HepG2 (cell line): ENCODE measurements around the gene TMEM200B. TPM values are rescaled to one million over a fixed set of nuclear protein-coding genes. Genes with fewer than 3 reads are reported as not detected.

ENCODE experiments used
- ATAC-seq: fragments of 200-7000 bp; cut with Tn5 transposase; 3 replicates; pipeline ENCODE4 v1.9.1; 2020; ENCODE audit warnings: mild to moderate bottlenecking, moderate library complexity
- BruUV-seq: library from RNA; stranded (reverse); fragments of 400-500 nt; replicated peaks from 2 replicates; lab custom pipeline; 2021; lab: Mats Ljungman, UMichigan
- CTCF ChIA-PET: fragments of 300-600 bp; formaldehyde crosslinking; extraction: SDS; loops from one replicate; lab custom pipeline; 2021; ENCODE audit warnings: low total read pairs, inconsistent platforms, low intra/inter-chr PET ratio; lab: Yijun Ruan, JAX
- POLR2A ChIA-PET: fragments of 350-600 bp; sonication (Branson Sonifier 250); formaldehyde crosslinking; loops from one replicate; lab custom pipeline; 2020; ENCODE audit warnings: antibody characterized with exemption, inconsistent platforms; lab: Yijun Ruan, JAX
- DNase-seq: peaks from one replicate; pipeline ENCODE4 v3.0.0-alpha.2; 2015; ENCODE audit warnings: low spot score
- FAIRE-seq: peaks from 3 replicates; lab custom pipeline; 2011; peaks lifted over from hg19 to GRCh38; lab: Jason Lieb, UNC
- H2AFZ ChIP-seq: one replicate; pipeline ENCODE4 v1.6.1; 2011; ENCODE audit warnings: low read length, inconsistent platforms
- H3K27ac ChIP-seq: fragments of 300-600 bp; 3 replicates; pipeline ENCODE4 v1.8.0; 2011; ENCODE audit warnings: mixed run types, mild to moderate bottlenecking, mixed read lengths, low read length, inconsistent platforms; ENCODE audit not compliant: insufficient read depth; ENCODE audit errors: extremely low read length
- H3K27me3 ChIP-seq, 2 experiments: fragments of 200-600 bp in 1 of 2; 2 replicates in 1 of 2; 3 replicates in 1 of 2; pipeline versions ENCODE4 v1.6.0 to v1.8.0; 2011; ENCODE audit warnings: low read length in 2 of 2, mild to moderate bottlenecking in 2 of 2, moderate library complexity in 2 of 2, inconsistent platforms in 1 of 2; ENCODE audit not compliant: insufficient read depth in 2 of 2, control insufficient read depth in 1 of 2
- H3K36me3 ChIP-seq, 2 experiments: fragments of 200-600 bp in 1 of 2; replicated peaks in 1 of 2; 2 replicates in 1 of 2; 3 replicates in 1 of 2; pipeline versions ENCODE4 v1.5.1 to v1.8.0; 2011; ENCODE audit warnings: low read length in 2 of 2, inconsistent platforms in 1 of 2; ENCODE audit not compliant: insufficient read depth in 2 of 2, control insufficient read depth in 1 of 2
- H3K4me1 ChIP-seq: 2 replicates; pipeline ENCODE4 v1.5.1; 2012; ENCODE audit warnings: low read length, inconsistent platforms; ENCODE audit not compliant: insufficient read depth
- H3K4me2 ChIP-seq: 2 replicates; pipeline ENCODE4 v1.6.0; 2011; ENCODE audit warnings: low read depth, low read length, inconsistent platforms
- H3K4me3 ChIP-seq, 3 experiments: fragments of 200-600 bp in 1 of 3; sonication (generic), shearing (Covaris generic) in 1 of 3; replicated peaks in 1 of 3; 2 replicates each; pipeline ENCODE4 v1.5.1; 2011 to 2016; ENCODE audit warnings: low read length in 3 of 3, inconsistent platforms in 2 of 3, low read depth in 2 of 3, mild to moderate bottlenecking in 2 of 3, control low read depth in 1 of 3, mixed read lengths in 1 of 3; ENCODE audit not compliant: insufficient read depth in 1 of 3
- H3K79me2 ChIP-seq: one replicate; pipeline ENCODE4 v1.6.1; 2011; ENCODE audit warnings: low read length, inconsistent platforms; ENCODE audit not compliant: insufficient read depth
- H3K9ac ChIP-seq: 2 replicates; pipeline ENCODE4 v1.6.0; 2011; ENCODE audit warnings: mild to moderate bottlenecking, low read depth, low read length, inconsistent platforms; ENCODE audit not compliant: insufficient read depth
- H3K9me3 ChIP-seq: 2 replicates; pipeline ENCODE4 v1.5.1; 2012; ENCODE audit warnings: mild to moderate bottlenecking, low read length
- H4K20me1 ChIP-seq: 2 replicates; pipeline ENCODE4 v1.6.0; 2011; ENCODE audit warnings: inconsistent platforms, mild to moderate bottlenecking, low read length, moderate library complexity; ENCODE audit not compliant: insufficient read depth
- BRD4 ChIP-seq: sonication (generic); formaldehyde crosslinking; IDR thresholded peaks from 2 replicates; pipeline ENCODE4 v1.4.0; 2020; ENCODE audit warnings: missing genetic modification reagents
- CEBPG ChIP-seq: IDR thresholded peaks from 2 replicates; pipeline ENCODE4 v1.6.1; 2016
- GABPA ChIP-seq, 2 experiments: IDR thresholded peaks; 2 replicates each; pipeline ENCODE4 v1.6.1; 2011 to 2016; ENCODE audit warnings: low read depth in 2 of 2, low read length in 1 of 2, missing biosample characterization in 1 of 2, missing genetic modification characterization in 1 of 2
- MATR3 ChIP-seq: sonication (generic); formaldehyde crosslinking; IDR thresholded peaks from 2 replicates; pipeline ENCODE4 v1.4.0; 2020; ENCODE audit warnings: missing genetic modification reagents
- MIXL1 ChIP-seq: IDR thresholded peaks from 2 replicates; pipeline ENCODE4 v1.6.1; 2016
- NFKB2 ChIP-seq: sonication (generic); formaldehyde crosslinking; IDR thresholded peaks from 2 replicates; pipeline ENCODE4 v1.4.0; 2020; ENCODE audit warnings: missing genetic modification reagents, borderline replicate concordance
- PBX2 ChIP-seq: IDR thresholded peaks from 2 replicates; pipeline ENCODE4 v1.6.1; 2016; ENCODE audit warnings: control low read depth
- PHF20 ChIP-seq: sonication (generic); formaldehyde crosslinking; IDR thresholded peaks from 2 replicates; pipeline ENCODE4 v1.5.0; 2020; ENCODE audit warnings: mild to moderate bottlenecking, missing genetic modification reagents
- PTBP1 ChIP-seq: fragments of 200-400 bp; formaldehyde crosslinking; IDR thresholded peaks from 2 replicates; pipeline ENCODE4 v1.6.1; 2018; ENCODE audit warnings: low read length, low read depth; ENCODE audit not compliant: poor library complexity, severe bottlenecking
- SNAPC4 ChIP-seq: sonication (generic); formaldehyde crosslinking; IDR thresholded peaks from 2 replicates; pipeline ENCODE4 v1.4.0; 2020; ENCODE audit warnings: mild to moderate bottlenecking, missing genetic modification reagents
- ZBTB7A ChIP-seq: sonication (generic); formaldehyde crosslinking; IDR thresholded peaks from 2 replicates; pipeline ENCODE4 v1.8.0; 2022; ENCODE audit warnings: mild to moderate bottlenecking, missing genetic modification reagents
- ZNF230 ChIP-seq: sonication (generic); formaldehyde crosslinking; IDR thresholded peaks from 2 replicates; pipeline ENCODE4 v1.4.0; 2020; ENCODE audit warnings: mild to moderate bottlenecking, missing genetic modification reagents
- ZNF362 ChIP-seq: sonication (generic); formaldehyde crosslinking; IDR thresholded peaks from 2 replicates; pipeline ENCODE4 v1.4.0; 2020; ENCODE audit warnings: missing genetic modification reagents, mild to moderate bottlenecking, borderline replicate concordance
- ZNF503 ChIP-seq: sonication (generic); formaldehyde crosslinking; IDR thresholded peaks from 2 replicates; pipeline ENCODE4 v1.4.0; 2020; ENCODE audit warnings: missing genetic modification reagents
- ZSCAN12 ChIP-seq: sonication (generic); formaldehyde crosslinking; IDR thresholded peaks from 2 replicates; pipeline ENCODE4 v1.9.0; 2021; ENCODE audit warnings: mild to moderate bottlenecking, missing genetic modification reagents
- ZSCAN30 ChIP-seq: sonication (generic); formaldehyde crosslinking; IDR thresholded peaks from 2 replicates; pipeline ENCODE4 v1.5.0; 2020; ENCODE audit warnings: mild to moderate bottlenecking, missing genetic modification reagents
- WGBS: methylation state at CpG from one replicate; pipeline ENCODE4 v1.1.6; 2017; ENCODE audit warnings: low lambda C conversion rate; 5-methylcytosine and 5-hydroxymethylcytosine counted together
- in situ Hi-C: cut with HindIII; loops from 2 replicates; pipeline ENCODE4 v1.10.0; 2017; ENCODE audit warnings: low pct_unique_long_range_greater_than_20kb; ENCODE audit not compliant: extremely low pct_ligation_motif_present
- intact Hi-C: fragments of 100-400 bp; cut with micrococcal nuclease; formaldehyde crosslinking; loops from one replicate; pipeline ENCODE4 v1.10.0; 2022; ENCODE audit not compliant: unreplicated experiment
- polyA plus RNA-seq, 8 experiments: library from polyadenylated mRNA; depleted of rRNA in 3 of 8; stranded (reverse) in 7 of 8; unstranded in 1 of 8; fragments of >200 nt; fragmentation: Illumina TruSeq in 4 of 8; extraction: Trizol in 4 of 8; gene quantifications; 2 replicates each; pipeline versions ENCODE4 v1.2.1 to v1.2.3, GENCODE V29; 2011 to 2016; ENCODE audit warnings: low read depth in 4 of 8, missing spikeins in 1 of 8, mixed read lengths in 1 of 8; ENCODE audit not compliant: insufficient read depth in 1 of 8
- total RNA-seq, 5 experiments: library from RNA; depleted of rRNA; stranded (reverse); fragments of >200 nt; fragmentation: Illumina TruSeq; extraction: Trizol; gene quantifications; 2 replicates each; pipeline ENCODE4 v1.2.3, GENCODE V29; 2016; ENCODE audit warnings: low read depth in 1 of 5

TMEM200B gene
- total and polyA plus RNA-seq, 2 of the 13 experiments (the other 11 are each of a cell fraction or from before 2014, with no cell fraction given) = 1.1 to 1.4 TPM

- TF ChIP-seq NFKB2 (CRISPR knock-in tag) (no peak), ZNF362 (CRISPR knock-in tag) (no peak)
These were observed 36.1 kb upstream of the TMEM200B start (continued) for GRCh38 chr1:29159773-29160172.

GRCh38 chr1:29157269-29157601, 33.5 kb upstream of the TMEM200B start:
- POLR2A ChIA-PET = interaction anchor here (1.2 kb wide), 1 partner anchor 25 kb away, joined by 4 read pairs; the partner anchor contains the start of gene SRSF4

More at GRCh38 chr1:29157269-29157601, 33.5 kb upstream of the TMEM200B start:
- Histone ChIP-seq H4K20me1 (peaks cover 5% of the 10 kb centered on the region; the same call in 1 of the 2 replicates), H3K4me3 (no peak overlapping the region), H3K9me3 (no peaks in the 10 kb centered on the region), H3K79me2 (peaks cover 10% of the 10 kb centered on the region), H3K9ac (no peak overlapping the region), H3K36me3 (peaks cover 15 to 82% of the 10 kb centered on the region in 2 experiments), H3K27me3 (no peaks in the 10 kb centered on the region), H3K27ac (no peak overlapping the region), H3K4me1 (peaks cover 8% of the 10 kb centered on the region), H2AFZ (no peak overlapping the region), H3K4me2 (no peak overlapping the region)
- intact Hi-C loops = no loop called here
- 97% methylated on average over 3 of the region's 3 CpGs for WGBS
- ATAC-seq (no peak), FAIRE-seq (no peak), DNase-seq (no peak)
- TF ChIP-seq ZSCAN30 (CRISPR knock-in tag) (no peak), SNAPC4 (no peak), MIXL1 (CRISPR knock-in tag) (no peak), PBX2 (CRISPR knock-in tag) (no peak), BRD4 (no peak), ZSCAN12 (no peak), PTBP1 (no peak), ZNF503 (no peak), GABPA (IDR thresholded peaks at IDR 0.05; ENCODE audit: low read depth, low read length) (no peak), GABPA (CRISPR knock-in tag; IDR thresholded peaks at IDR 0.05; ENCODE audit: low read depth) (no peak), CEBPG (no peak), MATR3 (no peak), PHF20 (CRISPR knock-in tag) (no peak), ZNF230 (no peak), ZBTB7A (CRISPR knock-in tag) (no peak)
- CTCF ChIA-PET = no interaction called here
- no TSS peak for BruUV-seq
- in situ Hi-C loops = no loop called here
